Loucy (cell line): Measurements from ENCODE around the gene PTGR3.

Experiments used
- EZH2phosphoT487 ChIP-seq: fragments of 200-600 bp; IDR thresholded peaks from 2 replicates; pipeline ENCODE4 v1.6.1; 2018; ENCODE audit warnings: antibody characterized with exemption, mild to moderate bottlenecking, moderate library complexity, borderline replicate concordance
- TF ChIP-seq, protein P1 (sequence below): fragments of 200-600 bp; sonication (generic); conservative IDR thresholded peaks from 2 replicates; pipeline ENCODE4 v1.5.1; 2014; ENCODE audit warnings: mild to moderate bottlenecking, antibody characterized with exemption, low read length

GRCh38 chr18:75238100-75238499 is 29.2 kb upstream of the PTGR3 start:
- TF ChIP-seq, protein P1, sequence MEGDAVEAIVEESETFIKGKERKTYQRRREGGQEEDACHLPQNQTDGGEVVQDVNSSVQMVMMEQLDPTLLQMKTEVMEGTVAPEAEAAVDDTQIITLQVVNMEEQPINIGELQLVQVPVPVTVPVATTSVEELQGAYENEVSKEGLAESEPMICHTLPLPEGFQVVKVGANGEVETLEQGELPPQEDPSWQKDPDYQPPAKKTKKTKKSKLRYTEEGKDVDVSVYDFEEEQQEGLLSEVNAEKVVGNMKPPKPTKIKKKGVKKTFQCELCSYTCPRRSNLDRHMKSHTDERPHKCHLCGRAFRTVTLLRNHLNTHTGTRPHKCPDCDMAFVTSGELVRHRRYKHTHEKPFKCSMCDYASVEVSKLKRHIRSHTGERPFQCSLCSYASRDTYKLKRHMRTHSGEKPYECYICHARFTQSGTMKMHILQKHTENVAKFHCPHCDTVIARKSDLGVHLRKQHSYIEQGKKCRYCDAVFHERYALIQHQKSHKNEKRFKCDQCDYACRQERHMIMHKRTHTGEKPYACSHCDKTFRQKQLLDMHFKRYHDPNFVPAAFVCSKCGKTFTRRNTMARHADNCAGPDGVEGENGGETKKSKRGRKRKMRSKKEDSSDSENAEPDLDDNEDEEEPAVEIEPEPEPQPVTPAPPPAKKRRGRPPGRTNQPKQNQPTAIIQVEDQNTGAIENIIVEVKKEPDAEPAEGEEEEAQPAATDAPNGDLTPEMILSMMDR: no peak
- no peak for TF ChIP-seq EZH2phosphoT487
